ENCODE data around the gene ARHGEF7. TPM values are rescaled to one million over a fixed set of nuclear protein-coding genes. Genes with fewer than 3 reads are reported as not detected.
A peak's percentile ranks its signal among the peaks of the same experiment; 100 is the strongest.
"Not testable (repeated sequence)": the region's sequence is repeated elsewhere in the genome, so short reads cannot be mapped to it uniquely, and the experiment has no call there.

The ARHGEF7 gene
- total and polyA plus RNA-seq, 4 experiments from 2014 or later, result 6.6 to 73.7 (median 40.7) TPM

DNA sequence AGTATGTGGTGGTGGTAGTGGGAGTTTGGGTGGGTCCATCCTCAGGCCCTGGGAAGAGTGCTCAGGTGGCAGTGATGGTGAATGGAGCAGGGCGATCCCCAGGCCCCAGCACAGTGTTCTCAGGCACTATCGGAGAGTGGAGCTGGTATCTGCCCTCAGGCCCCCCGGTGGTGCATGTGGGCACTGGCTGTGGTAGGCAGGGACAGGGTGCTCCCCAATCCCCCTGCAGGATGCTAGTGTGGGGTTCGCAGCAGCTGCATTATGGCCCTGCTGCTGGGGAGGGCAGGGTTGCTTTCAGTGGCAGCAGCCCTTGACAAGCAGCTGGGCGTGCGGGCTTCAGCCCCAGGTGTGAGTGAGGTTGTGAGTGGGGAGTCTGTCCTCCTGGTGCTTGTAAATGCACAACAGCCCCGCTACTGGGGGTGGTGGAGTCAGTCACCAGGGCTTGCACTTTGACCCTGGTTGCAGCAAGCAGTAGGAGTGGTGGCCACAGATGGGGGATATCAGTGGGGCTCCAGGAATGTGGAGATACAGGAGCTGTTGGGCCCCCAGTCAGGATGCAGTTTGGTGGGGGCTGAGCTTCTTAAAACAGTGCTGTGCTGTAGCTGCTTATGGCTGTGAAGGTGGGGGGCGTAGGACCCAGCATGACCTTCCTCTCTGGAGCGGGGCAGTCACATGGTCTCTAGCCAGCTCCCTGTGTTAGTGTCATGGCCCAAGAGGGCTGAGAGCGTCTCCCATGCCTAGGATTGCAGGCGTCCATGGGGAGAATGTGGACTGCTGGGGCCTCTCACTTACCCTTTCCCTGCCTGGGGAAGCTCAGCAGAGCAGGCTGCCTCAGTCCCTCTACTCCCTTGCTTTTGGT is 38.7 kb upstream of the ARHGEF7 start:
- H3K4me3 ChIP-seq (ENCODE audit: low read length in 2 of 2), result no peak overlapping the region
- Mint-ChIP-seq H3K27ac (no peak overlapping the region), H3K4me1 (no peaks in the 10 kb centered on the region), H3K36me3 (peaks cover 10% of the 10 kb centered on the region in 2 donors), H3K27me3 (peaks cover 14 to 15% of the 10 kb centered on the region in 2 donors), H3K9me3 (peaks cover 9 to 46% (median 36%) of the 10 kb centered on the region in 8 donors), H3K4me3 (no peak overlapping the region)
- H3K9me3 ChIP-seq (ENCODE audit: control insufficient read depth in 1 of 2, low read length in 2 of 2), result peaks cover 0 to 9% of the 10 kb centered on the region in 2 donors
- intact Hi-C loops (cut with micrococcal nuclease), result no loop called here
- ChIA-PET POLR2A (ENCODE audit: partially characterized antibody) (no interaction called here), CTCF (ENCODE audit: partially characterized antibody) (interaction anchor here (1.7 kb wide), 1 partner anchor 9 kb away, joined by 13 read pairs; no protein-coding TSS in a partner anchor)
- H3K4me1 ChIP-seq (ENCODE audit: insufficient read depth, low read length), result no peaks in the 10 kb centered on the region
- DNase-seq, result peak in 1 of 5 donors; percentile 38
- H3K36me3 ChIP-seq (ENCODE audit: insufficient read depth, low read length), result no peaks in the 10 kb centered on the region
- no peaks in the 10 kb centered on the region for H3K27me3 ChIP-seq (ENCODE audit: insufficient read depth, low read length)
- no peak overlapping the region for H3K27ac ChIP-seq (ENCODE audit: low read depth, low read length)

GRCh38 chr13:111079375-111079774 is 35.7 kb upstream of the ARHGEF7 start:
- H3K4me3 Mint-ChIP-seq, result no peak overlapping the region

GRCh38 chr13:111080642-111081041 is 34.5 kb upstream of the ARHGEF7 start:
- ChIA-PET POLR2A (ENCODE audit: partially characterized antibody) (no interaction called here), CTCF (ENCODE audit: partially characterized antibody) (interaction anchor here (1.8 kb wide), 1 partner anchor 13 kb away, joined by 8 read pairs; no protein-coding TSS in a partner anchor)
- DNase-seq, result no peak
- Histone ChIP-seq H3K36me3 (ENCODE audit: insufficient read depth, low read length) (no peaks in the 10 kb centered on the region), H3K27ac (ENCODE audit: low read depth, low read length) (no peak overlapping the region), H3K27me3 (ENCODE audit: insufficient read depth, low read length) (no peaks in the 10 kb centered on the region), H3K4me3 (ENCODE audit: low read length in 2 of 2) (no peak overlapping the region), H3K9me3 (ENCODE audit: control insufficient read depth in 1 of 2, low read length in 2 of 2) (no peaks in the 10 kb centered on the region), H3K4me1 (ENCODE audit: insufficient read depth, low read length) (no peaks in the 10 kb centered on the region)
- Mint-ChIP-seq H3K36me3 (no peaks in the 10 kb centered on the region), H3K4me1 (no peaks in the 10 kb centered on the region), H3K27me3 (peaks cover 11 to 16% of the 10 kb centered on the region in 2 donors), H3K4me3 (no peak overlapping the region), H3K9me3 (peaks cover under 1 to 8% (median 3%) of the 10 kb centered on the region in 8 donors), H3K27ac (no peak overlapping the region)
- intact Hi-C loops (cut with micrococcal nuclease), result no loop called here

More at GRCh38 chr13:111079375-111079774, 35.7 kb upstream of the ARHGEF7 start:
- H3K9me3 Mint-ChIP-seq, result peaks cover 4 to 20% (median 14%) of the 10 kb centered on the region in 8 donors
- Histone ChIP-seq H3K4me3 (ENCODE audit: low read length in 2 of 2) (no peak overlapping the region), H3K4me1 (ENCODE audit: insufficient read depth, low read length) (no peaks in the 10 kb centered on the region), H3K27me3 (ENCODE audit: insufficient read depth, low read length) (no peaks in the 10 kb centered on the region), H3K9me3 (ENCODE audit: control insufficient read depth in 1 of 2, low read length in 2 of 2) (peaks cover 0 to 7% of the 10 kb centered on the region in 2 donors), H3K27ac (ENCODE audit: low read depth, low read length) (no peak overlapping the region), H3K36me3 (ENCODE audit: insufficient read depth, low read length) (no peaks in the 10 kb centered on the region)
- no peak overlapping the region for H3K27ac Mint-ChIP-seq
- no peaks in the 10 kb centered on the region for H3K4me1 Mint-ChIP-seq
- CTCF ChIA-PET (ENCODE audit: partially characterized antibody), result interaction anchor here (1.8 kb wide), 1 partner anchor 12 kb away, joined by 8 read pairs; no protein-coding TSS in a partner anchor
- intact Hi-C loops (cut with micrococcal nuclease), result no loop called here
- DNase-seq, result no peak
- H3K36me3 Mint-ChIP-seq, result peaks cover 4 to 5% of the 10 kb centered on the region in 2 donors
- POLR2A ChIA-PET (ENCODE audit: partially characterized antibody), result no interaction called here
- peaks cover 11 to 16% of the 10 kb centered on the region in 2 donors for H3K27me3 Mint-ChIP-seq

DNA sequence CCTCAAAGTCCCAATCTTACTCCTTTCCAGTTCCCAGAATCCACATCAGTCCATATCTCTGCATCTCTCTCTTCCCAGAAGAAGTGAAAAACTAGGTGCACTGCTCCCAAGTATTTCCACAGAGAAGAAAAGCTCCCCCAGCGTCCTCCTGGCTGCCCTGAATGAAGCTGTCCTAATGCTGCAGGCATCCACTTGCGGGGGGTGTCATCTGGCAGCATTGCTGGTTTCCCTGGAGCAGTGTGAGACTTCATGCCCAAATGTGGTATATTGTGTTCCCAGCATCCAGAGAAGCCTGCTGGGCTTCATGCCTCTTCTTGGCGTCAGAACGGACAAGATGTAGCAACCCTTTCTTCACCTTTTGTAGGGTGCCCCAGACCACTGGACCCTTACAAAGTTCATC is 32.9 kb upstream of the ARHGEF7 start:
- Histone ChIP-seq H3K4me3 (ENCODE audit: low read length in 2 of 2) (no peak overlapping the region), H3K9me3 (ENCODE audit: control insufficient read depth in 1 of 2, low read length in 2 of 2) (no peaks in the 10 kb centered on the region), H3K27ac (ENCODE audit: low read depth, low read length) (no peak overlapping the region), H3K36me3 (ENCODE audit: insufficient read depth, low read length) (no peaks in the 10 kb centered on the region), H3K27me3 (ENCODE audit: insufficient read depth, low read length) (no peaks in the 10 kb centered on the region), H3K4me1 (ENCODE audit: insufficient read depth, low read length) (no peaks in the 10 kb centered on the region)
- Mint-ChIP-seq H3K9me3 (peaks cover 0 to 2% (median 0%) of the 10 kb centered on the region in 8 donors), H3K4me3 (no peak overlapping the region), H3K27me3 (peaks cover 11 to 16% of the 10 kb centered on the region in 2 donors), H3K27ac (no peak overlapping the region), H3K36me3 (no peaks in the 10 kb centered on the region), H3K4me1 (no peaks in the 10 kb centered on the region)
- CTCF ChIA-PET (ENCODE audit: partially characterized antibody), result interaction anchor here (1.8 kb wide), 1 partner anchor 14 kb away, joined by 9 read pairs; no protein-coding TSS in a partner anchor
- no peak for DNase-seq
- POLR2A ChIA-PET (ENCODE audit: partially characterized antibody), result no interaction called here
- intact Hi-C loops (cut with micrococcal nuclease), result no loop called here

DNA sequence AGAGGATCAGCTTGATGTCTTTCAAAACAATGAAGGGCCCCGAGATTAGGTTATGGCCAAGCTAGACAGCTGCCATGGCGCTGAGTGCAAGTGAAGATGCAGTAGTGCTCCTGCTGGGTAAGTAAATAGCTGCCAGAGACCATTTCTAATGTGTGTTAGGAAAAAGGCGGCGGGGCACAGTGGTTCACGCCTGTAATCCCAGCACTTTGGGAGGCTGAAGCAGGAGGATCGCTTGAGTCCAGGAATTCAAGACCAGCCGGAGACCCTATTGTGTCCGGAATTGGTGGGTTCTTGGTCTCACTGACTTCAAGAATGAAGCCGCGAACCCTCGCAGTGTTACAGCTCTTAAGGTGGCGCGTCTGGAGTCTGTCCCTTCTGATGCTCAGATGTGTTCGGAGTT is 32.3 kb upstream of the ARHGEF7 start:
- H3K4me1 Mint-ChIP-seq; H3K9me3 ChIP-seq (ENCODE audit: control insufficient read depth in 1 of 2, low read length in 2 of 2); H3K27ac Mint-ChIP-seq; H3K9me3 Mint-ChIP-seq; intact Hi-C loops (cut with micrococcal nuclease); H3K4me3 Mint-ChIP-seq; H3K4me1 ChIP-seq (ENCODE audit: insufficient read depth, low read length); H3K27me3 ChIP-seq (ENCODE audit: insufficient read depth, low read length); H3K27ac ChIP-seq (ENCODE audit: low read depth, low read length); DNase-seq; POLR2A ChIA-PET (ENCODE audit: partially characterized antibody); H3K4me3 ChIP-seq (ENCODE audit: low read length in 2 of 2); H3K36me3 Mint-ChIP-seq; H3K36me3 ChIP-seq (ENCODE audit: insufficient read depth, low read length): not testable (repeated sequence)
- peaks cover 11 to 16% of the 10 kb centered on the region in 2 donors for H3K27me3 Mint-ChIP-seq
- CTCF ChIA-PET (ENCODE audit: partially characterized antibody), result interaction anchor here (1.8 kb wide), 1 partner anchor 15 kb away, joined by 9 read pairs; no protein-coding TSS in a partner anchor

GRCh38 chr13:111083693-111084092 is 31.4 kb upstream of the ARHGEF7 start:
- H3K4me3 Mint-ChIP-seq; H3K9me3 ChIP-seq (ENCODE audit: control insufficient read depth in 1 of 2, low read length in 2 of 2); H3K27me3 ChIP-seq (ENCODE audit: insufficient read depth, low read length); CTCF ChIA-PET (ENCODE audit: partially characterized antibody); DNase-seq; intact Hi-C loops (cut with micrococcal nuclease); H3K4me1 ChIP-seq (ENCODE audit: insufficient read depth, low read length); H3K27ac ChIP-seq (ENCODE audit: low read depth, low read length); H3K36me3 Mint-ChIP-seq; H3K4me1 Mint-ChIP-seq; POLR2A ChIA-PET (ENCODE audit: partially characterized antibody); H3K27ac Mint-ChIP-seq; H3K9me3 Mint-ChIP-seq; H3K36me3 ChIP-seq (ENCODE audit: insufficient read depth, low read length); H3K4me3 ChIP-seq (ENCODE audit: low read length in 2 of 2): not testable (repeated sequence)
- peaks cover 11 to 16% of the 10 kb centered on the region in 2 donors for H3K27me3 Mint-ChIP-seq

DNA sequence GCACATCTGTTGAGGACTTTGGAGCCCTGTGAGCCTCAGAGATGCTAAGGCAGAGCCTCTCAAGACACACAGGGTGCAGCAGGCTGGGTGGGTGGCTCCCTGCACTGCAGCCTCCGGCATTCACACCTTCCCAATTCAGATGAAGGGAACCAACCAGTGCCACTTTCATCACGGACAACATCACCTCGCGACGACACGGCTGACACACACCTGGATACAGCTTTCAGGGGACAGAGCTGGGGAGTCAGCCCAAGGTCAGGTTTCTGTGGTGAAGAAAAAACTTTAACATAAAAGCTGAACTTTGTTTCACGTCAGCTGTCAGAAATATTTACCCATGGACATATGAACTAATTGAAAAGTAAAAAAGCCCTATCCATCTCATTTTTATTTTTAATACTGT is 24.9 kb upstream of the ARHGEF7 start:
- H3K36me3 Mint-ChIP-seq, result no peaks in the 10 kb centered on the region
- intact Hi-C loops (cut with micrococcal nuclease), result no loop called here
- no peaks in the 10 kb centered on the region for H3K9me3 ChIP-seq (ENCODE audit: control insufficient read depth in 1 of 2, low read length in 2 of 2)
- no peaks in the 10 kb centered on the region for H3K36me3 ChIP-seq (ENCODE audit: insufficient read depth, low read length)
- ChIA-PET CTCF (ENCODE audit: partially characterized antibody) (no interaction called here), POLR2A (ENCODE audit: partially characterized antibody) (no interaction called here)
- H3K4me3 ChIP-seq (ENCODE audit: low read length in 2 of 2), result no peak overlapping the region
- no peaks in the 10 kb centered on the region for H3K4me1 Mint-ChIP-seq
- no peak overlapping the region for H3K4me3 Mint-ChIP-seq
- H3K9me3 Mint-ChIP-seq, result peaks cover 0 to 2% (median 0%) of the 10 kb centered on the region in 8 donors
- peaks cover 5 to 21% of the 10 kb centered on the region in 2 donors for H3K27me3 Mint-ChIP-seq
- H3K27ac Mint-ChIP-seq, result no peak overlapping the region
- no peaks in the 10 kb centered on the region for H3K4me1 ChIP-seq (ENCODE audit: insufficient read depth, low read length)
- no peak for DNase-seq
- no peak overlapping the region for H3K27ac ChIP-seq (ENCODE audit: low read depth, low read length)
- H3K27me3 ChIP-seq (ENCODE audit: insufficient read depth, low read length), result no peaks in the 10 kb centered on the region

All from CD4-positive, alpha-beta memory T cell (primary cell).